Heart left ventricle (tissue), 13 donors: ENCODE data around the gene POTED.
"Not testable (repeated sequence)": the region's sequence is repeated elsewhere in the genome, so short reads cannot be mapped to it uniquely, and the experiment has no call there.

Experiments
- CTCF ChIP-seq, 12 donors: fragments of 200-600 bp; sonication (generic) in 4 of 12; IDR thresholded peaks; one replicate each; pipeline versions ENCODE4 v1.5.0 to v1.8.0; 2018 to 2022; ENCODE audit warnings: antibody characterized with exemption in 12 of 12, mild to moderate bottlenecking in 5 of 12
- POLR2A ChIP-seq, 2 donors: fragments of 450-650 bp; IDR thresholded peaks; one replicate each; pipeline ENCODE4 v1.6.1; 2017; ENCODE audit warnings: antibody characterized with exemption in 2 of 2, mild to moderate bottlenecking in 2 of 2, moderate library complexity in 2 of 2
- donor health status: ischemic (EF 13 %, LVEDD 7.1; RV severe dilation, severe dysfunction).
- donor health status: DM: no; HTN: yes; CAD: no.
- donor health status: DM: no; HTN: no; CAD: no.
- donor health status: ischemic (EF 25% LVEDD 6.9; RV normal size, moderate dysfunction).
- donor health status: ischemic (EF 25% LVEDD 5.7; RV mildly dilated, moderate dysfunction).
- donor health status: ischemic (EF 35%, LVEDD 5.7; RV mildly dilated, moderate dysfunction).
- donor health status: nonischemic (EF 11% LVEDD 7.7; RV severe dilation, severe dysfunction).
- donor health status: DM: yes; HTN: yes; CAD: no.
- donor health status: PGD.
- donor health status: ischemic (EF 29% LVEDD 5.4; RV normal size, mild dysfunction).
- donor health status: nonischemic (EF 23%, LVEDD 6.1; RV moderate dilation, normal function).

- TF ChIP-seq CTCF, POLR2A (IDR thresholded peaks at IDR 0.05): not testable (repeated sequence)
These were observed at the start of gene POTED for GRCh38 chr21:13609477-13609876.
